Spleen (tissue), 7 donors: ENCODE data around the gene PLOD2.

Experiments
- CTCF ChIP-seq, 11 experiments: fragments of 200-600 bp in 7 of 11; fragments of 450-650 bp in 4 of 11; sonication (generic) in 4 of 11; IDR thresholded peaks in 8 of 11; conservative IDR thresholded peaks in 3 of 11; 1 replicate in 7 of 11; 2 replicates in 4 of 11; pipeline versions ENCODE4 v1.4.0 to v1.8.0; 2016 to 2021; ENCODE audit warnings: antibody characterized with exemption in 11 of 11, inconsistent platforms in 4 of 11, mild to moderate bottlenecking in 1 of 11
- POLR2A ChIP-seq, 3 donors: fragments of 450-650 bp; IDR thresholded peaks; one replicate each; pipeline ENCODE4 v1.5.1; 2017; ENCODE audit warnings: antibody characterized with exemption in 3 of 3, mild to moderate bottlenecking in 1 of 3
- POLR2AphosphoS5 ChIP-seq, 3 donors: sonication (generic); formaldehyde crosslinking; IDR thresholded peaks; one replicate each; pipeline ENCODE4 v1.5.1; 2017; ENCODE audit warnings: antibody characterized with exemption in 3 of 3
- donor health status: DM: no; HTN: no; CAD: no; lungs with moderate emphysema.
- donor health status: DM: no; HTN: no; CAD: no.
- donor health status: DM: no; HTN: no; CAD: no.

GRCh38 chr3:146115619-146116018 lies 45.4 kb downstream of the PLOD2 start:
- no peak for TF ChIP-seq CTCF (IDR thresholded peaks at IDR 0.05 in 8 of 11, conservative IDR thresholded peaks at IDR 0.05 in 3 of 11)
- no peak for TF ChIP-seq POLR2A (IDR thresholded peaks at IDR 0.05)
- no peak for TF ChIP-seq POLR2AphosphoS5 (IDR thresholded peaks at IDR 0.05)
